ENCODE results near the gene ZFP82.
A peak's percentile ranks its signal among the peaks of the same experiment; 100 is the strongest.

The ZFP82 gene

GRCh38 chr19:36379510-36379819 is 39.0 kb downstream of the ZFP82 start:
- H3K4me1 Mint-ChIP-seq, result peaks cover 11% of the 10 kb centered on the region
- peaks cover 20% of the 10 kb centered on the region for H3K9me3 Mint-ChIP-seq
- peaks cover 32% of the 10 kb centered on the region for H3K36me3 Mint-ChIP-seq (ENCODE audit: low read depth)
- no peaks in the 10 kb centered on the region for H3K27me3 Mint-ChIP-seq (ENCODE audit: low read depth)
- H3K4me3 Mint-ChIP-seq, result peak overlapping the region; percentile 91 to 93 (median 92)
- no peak for TF ChIP-seq CTCF (IDR thresholded peaks at IDR 0.05; ENCODE audit: unreplicated experiment in 3 of 3)
- H3K27ac Mint-ChIP-seq, result peak overlapping the region in 2 of 3 experiments; percentile 65 to 89

- H3K9me3 Mint-ChIP-seq, result peaks cover 20% of the 10 kb centered on the region
- TF ChIP-seq CTCF (IDR thresholded peaks at IDR 0.05; ENCODE audit: unreplicated experiment in 3 of 3), result peak in 1 of 3 experiments; percentile 11
- H3K27me3 Mint-ChIP-seq (ENCODE audit: low read depth), result no peaks in the 10 kb centered on the region
- peak within 1 kb of the TSS; percentile 89 to 96 (median 92) for H3K27ac Mint-ChIP-seq
- peak within 1 kb of the TSS; percentile 91 to 93 (median 92) for H3K4me3 Mint-ChIP-seq
- peaks cover 11% of the 10 kb centered on the region for H3K4me1 Mint-ChIP-seq
- H3K36me3 Mint-ChIP-seq (ENCODE audit: low read depth), result peaks cover 33% of the 10 kb centered on the region
These were observed 39.6 kb downstream of the ZFP82 start, which contains the start of gene ZFP14 for GRCh38 chr19:36378625-36379509. ZFP14 (minus strand) TSS chr19:36379201; CDS start chr19:36367892, 11,309 bp downstream.

- Mint-ChIP-seq H3K27me3 (ENCODE audit: low read depth) (no peaks in the 10 kb centered on the region), H3K4me3 (peak overlapping the region; percentile 91 to 93 (median 92)), H3K9me3 (peaks cover 22% of the 10 kb centered on the region)
These were observed 40.8 kb downstream of the ZFP82 start for GRCh38 chr19:36377541-36378178.

GRCh38 chr19:36373638-36374156 is 44.7 kb downstream of the ZFP82 start:
- Mint-ChIP-seq H3K36me3 (ENCODE audit: low read depth) (peaks cover 78% of the 10 kb centered on the region), H3K9me3 (peaks cover 41% of the 10 kb centered on the region), H3K4me1 (peaks cover 11% of the 10 kb centered on the region), H3K27ac (no peak overlapping the region), H3K27me3 (ENCODE audit: low read depth) (no peaks in the 10 kb centered on the region), H3K4me3 (no peak overlapping the region)
- TF ChIP-seq CTCF (IDR thresholded peaks at IDR 0.05; ENCODE audit: unreplicated experiment in 3 of 3), result no peak

More at GRCh38 chr19:36377541-36378178, 40.8 kb downstream of the ZFP82 start:
- Mint-ChIP-seq H3K36me3 (ENCODE audit: low read depth) (peaks cover 41% of the 10 kb centered on the region), H3K4me1 (peaks cover 11% of the 10 kb centered on the region), H3K27ac (peak overlapping the region; percentile 89 to 96 (median 92))
- no peak for TF ChIP-seq CTCF (IDR thresholded peaks at IDR 0.05; ENCODE audit: unreplicated experiment in 3 of 3)

GRCh38 chr19:36371886-36372285 is 46.6 kb downstream of the ZFP82 start:
- peaks cover 83% of the 10 kb centered on the region for H3K36me3 Mint-ChIP-seq (ENCODE audit: low read depth)
- no peak overlapping the region for H3K4me3 Mint-ChIP-seq
- TF ChIP-seq CTCF (IDR thresholded peaks at IDR 0.05; ENCODE audit: unreplicated experiment in 3 of 3), result no peak
- H3K4me1 Mint-ChIP-seq, result no peaks in the 10 kb centered on the region
- H3K27me3 Mint-ChIP-seq (ENCODE audit: low read depth), result no peaks in the 10 kb centered on the region
- H3K9me3 Mint-ChIP-seq, result peaks cover 36% of the 10 kb centered on the region
- no peak overlapping the region for H3K27ac Mint-ChIP-seq

Data from nephron (organoid).